NCI-H187 treated with DMSO at 0.1 percent for 48 hours (cell line): ENCODE data around the gene CNOT1.
"Not testable (repeated sequence)": the region's sequence is repeated elsewhere in the genome, so short reads cannot be mapped to it uniquely, and the experiment has no call there.

Experiments used
- DNase-seq: peaks from one replicate; lab custom pipeline; 2025; lab: John Stamatoyannopoulos, UW

Gene CNOT1

GRCh38 chr16:58582133-58582532 lies 47.5 kb downstream of the CNOT1 start:
- no peak for DNase-seq

- no peak for DNase-seq
These were observed 50.0 kb downstream of the CNOT1 start for GRCh38 chr16:58579587-58579986.

GRCh38 chr16:58578642-58579041 lies 51.0 kb downstream of the CNOT1 start:
- no peak for DNase-seq

- no peak for DNase-seq
These were observed 52.5 kb downstream of the CNOT1 start for GRCh38 chr16:58577141-58577540.

- DNase-seq, result no peak
These were observed 54.7 kb downstream of the CNOT1 start for GRCh38 chr16:58574895-58575294.

- not testable (repeated sequence) for DNase-seq
These were observed 63.9 kb downstream of the CNOT1 start for GRCh38 chr16:58565697-58566096.

GRCh38 chr16:58563775-58564174 lies 65.9 kb downstream of the CNOT1 start:
- DNase-seq, result no peak

- DNase-seq, result no peak
These were observed 66.4 kb downstream of the CNOT1 start for GRCh38 chr16:58563235-58563634.

GRCh38 chr16:58556678-58557077 lies 72.9 kb downstream of the CNOT1 start:
- DNase-seq, result no peak

- no peak for DNase-seq
These were observed 78.1 kb downstream of the CNOT1 start for GRCh38 chr16:58551496-58551895.

GRCh38 chr16:58548378-58548777 lies 81.2 kb downstream of the CNOT1 start:
- no peak for DNase-seq

- DNase-seq, result no peak
These were observed 85.9 kb downstream of the CNOT1 start for GRCh38 chr16:58543685-58544084.

- DNase-seq, result no peak
These were observed 87.3 kb downstream of the CNOT1 start for GRCh38 chr16:58542291-58542690.

GRCh38 chr16:58541711-58542110 lies 87.9 kb downstream of the CNOT1 start:
- no peak for DNase-seq

- DNase-seq, result no peak
These were observed 92.3 kb downstream of the CNOT1 start for GRCh38 chr16:58537124-58537906.

GRCh38 chr16:58536278-58536677 lies 93.3 kb downstream of the CNOT1 start:
- DNase-seq, result no peak

- DNase-seq, result no peak
These were observed 94.5 kb downstream of the CNOT1 start for GRCh38 chr16:58535100-58535499.

GRCh38 chr16:58533751-58534470 lies 95.7 kb downstream of the CNOT1 start:
- no peak for DNase-seq

GRCh38 chr16:58532414-58532813 lies 97.2 kb downstream of the CNOT1 start:
- DNase-seq, result no peak

- DNase-seq, result no peak
These were observed 99.4 kb downstream of the CNOT1 start for GRCh38 chr16:58530179-58530578.

- no peak for DNase-seq
These were observed 109.9 kb downstream of the CNOT1 start for GRCh38 chr16:58519707-58520106.

- no peak for DNase-seq
These were observed 110.7 kb downstream of the CNOT1 start for GRCh38 chr16:58518980-58519368.
